GM18873 (cell line): Measurements from ENCODE around the gene ME3.
"Not testable (repeated sequence)": the region's sequence is repeated elsewhere in the genome, so short reads cannot be mapped to it uniquely, and the experiment has no call there.

Source experiments
- ATAC-seq: cut with Tn5 transposase; IDR thresholded peaks from one replicate; pipeline ENCODE4 v1.9.1; 2021; ENCODE audit warnings: mild to moderate bottlenecking, moderate library complexity, moderate number of reproducible peaks; ENCODE audit not compliant: unreplicated experiment, low FRiP score

Gene ME3

GRCh38 chr11:86569109-86569508 is 103.3 kb downstream of the ME3 start:
- no peak for ATAC-seq

- ATAC-seq, result no peak
Measured at GRCh38 chr11:86565801-86566312, 106.6 kb downstream of the ME3 start.

DNA sequence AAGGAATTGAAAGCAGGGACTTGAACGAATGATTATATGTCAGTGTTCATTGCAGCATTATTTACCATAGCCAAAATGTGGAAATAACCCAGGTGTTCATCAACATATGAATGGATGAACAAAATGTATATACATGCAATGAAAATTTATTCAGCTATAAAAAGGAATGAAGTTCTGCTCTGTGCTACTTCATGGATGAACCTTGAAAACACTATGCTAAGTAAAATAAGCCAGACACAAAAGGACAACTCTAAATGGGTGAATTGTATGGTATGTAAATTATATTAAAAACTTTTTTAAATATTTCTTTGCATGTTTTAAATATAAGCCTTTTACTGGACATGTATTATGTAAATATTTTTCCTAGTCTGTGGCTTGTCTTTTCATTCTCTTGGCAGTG is 107.0 kb downstream of the ME3 start:
- ATAC-seq, result no peak

GRCh38 chr11:86562842-86563241 is 109.6 kb downstream of the ME3 start:
- not testable (repeated sequence) for ATAC-seq

DNA sequence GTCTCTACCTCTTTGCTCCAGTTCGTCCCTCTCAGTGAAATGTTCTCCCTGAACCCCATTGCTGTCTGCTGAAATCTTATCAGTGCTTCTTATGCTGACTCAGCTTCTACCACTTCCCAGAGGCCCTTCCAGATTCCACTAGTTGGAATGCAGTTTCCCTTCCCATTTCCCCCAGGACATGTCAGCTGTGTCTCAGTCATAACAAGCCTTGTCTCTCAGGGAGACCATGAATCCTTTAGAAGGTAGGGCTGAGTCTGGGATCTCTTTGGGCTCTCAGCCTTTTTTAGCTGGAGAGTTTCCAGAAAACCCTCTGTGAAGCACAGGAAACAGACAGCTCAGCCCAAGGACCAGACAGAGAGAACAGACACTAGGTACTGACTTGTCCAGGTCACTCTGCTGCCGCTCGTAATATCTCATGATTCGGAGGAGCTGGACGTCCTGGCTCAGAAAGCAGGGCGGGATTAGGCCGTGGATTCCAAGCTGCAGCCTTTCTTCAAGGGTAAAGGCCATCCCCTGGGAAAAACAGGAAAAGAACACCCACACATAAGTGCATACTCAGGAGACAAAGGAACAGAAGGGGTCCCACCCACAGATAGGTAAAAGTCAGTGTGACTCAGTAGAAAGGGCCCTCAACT is 113.0 kb downstream of the ME3 start:
- no peak for ATAC-seq

DNA sequence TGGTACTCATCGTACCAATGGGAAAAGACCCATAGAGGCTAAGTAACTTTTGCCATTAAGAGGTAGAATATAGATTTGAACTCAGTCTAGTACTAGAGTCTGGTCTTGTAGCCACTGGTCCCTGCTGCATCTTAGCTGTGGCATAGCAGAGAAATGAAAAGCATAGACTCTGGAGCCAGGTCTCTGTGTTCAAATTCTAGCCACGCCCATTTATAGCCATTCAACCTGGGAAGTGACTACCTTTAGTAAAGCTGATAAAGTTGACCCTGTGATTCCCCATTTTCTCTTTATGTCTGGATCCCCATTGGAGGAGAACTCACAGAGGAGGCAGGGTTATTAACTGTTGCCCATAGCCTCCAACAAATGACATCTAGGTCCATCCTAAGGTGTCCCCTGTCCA is 113.6 kb downstream of the ME3 start:
- ATAC-seq, result no peak

DNA sequence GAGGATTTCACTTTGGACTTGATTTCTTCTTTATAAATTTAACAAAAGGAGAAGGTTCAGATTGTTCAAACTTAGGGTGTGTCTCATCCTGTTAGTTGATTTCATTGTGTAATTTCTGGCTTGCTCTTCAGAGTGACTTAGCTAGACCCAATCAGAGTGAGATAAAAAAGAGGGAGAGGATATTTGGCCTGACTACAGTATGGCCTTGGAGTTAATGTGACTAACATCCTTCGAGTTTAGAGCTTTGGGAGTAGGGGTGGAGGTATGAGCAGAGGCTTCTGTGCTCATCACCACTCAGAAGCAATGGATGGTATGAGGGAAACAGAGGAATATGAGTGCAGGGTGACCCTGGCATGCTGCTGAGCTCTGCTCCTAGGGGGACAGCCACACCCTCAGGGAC is 114.2 kb downstream of the ME3 start:
- no peak for ATAC-seq

DNA sequence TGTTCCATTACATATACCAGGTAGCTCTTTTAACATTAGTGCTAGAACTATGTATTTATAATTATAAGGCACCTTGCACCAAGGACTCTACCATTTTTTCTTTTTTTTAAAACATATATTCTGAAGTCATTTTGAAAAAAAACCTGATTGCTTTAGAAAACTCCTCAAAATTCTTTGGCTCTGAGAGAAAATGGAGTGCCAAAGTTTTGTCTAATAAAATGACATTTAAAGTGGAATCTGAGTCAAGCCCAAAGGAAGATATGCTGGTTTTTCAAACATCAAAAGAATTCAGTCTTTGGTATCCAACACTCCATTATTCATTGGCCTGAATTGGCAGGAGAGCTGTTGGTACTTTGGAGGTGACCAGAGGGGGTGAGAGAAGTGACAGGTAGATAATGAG is 116.5 kb downstream of the ME3 start:
- ATAC-seq, result no peak

DNA sequence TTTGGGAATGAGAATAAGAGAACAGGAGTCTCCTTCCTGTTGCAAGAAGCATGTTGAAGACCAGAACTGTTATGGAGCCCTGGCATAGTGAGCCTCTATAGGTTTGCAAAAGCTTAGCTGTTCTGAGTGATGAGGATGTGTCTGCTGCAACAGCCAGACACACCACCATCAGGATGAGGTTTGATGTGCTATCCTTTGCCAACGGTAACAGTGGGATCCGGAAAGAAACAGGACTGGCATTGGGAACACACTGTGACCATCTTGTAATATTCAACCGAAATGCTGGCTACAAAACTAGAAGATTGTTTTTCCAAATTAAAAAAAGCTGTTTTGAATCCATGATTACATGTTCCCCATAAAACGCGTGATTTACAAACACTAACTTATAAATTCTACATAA is 117.0 kb downstream of the ME3 start:
- ATAC-seq, result no peak

GRCh38 chr11:86553265-86553664 is 119.2 kb downstream of the ME3 start:
- ATAC-seq, result no peak

DNA sequence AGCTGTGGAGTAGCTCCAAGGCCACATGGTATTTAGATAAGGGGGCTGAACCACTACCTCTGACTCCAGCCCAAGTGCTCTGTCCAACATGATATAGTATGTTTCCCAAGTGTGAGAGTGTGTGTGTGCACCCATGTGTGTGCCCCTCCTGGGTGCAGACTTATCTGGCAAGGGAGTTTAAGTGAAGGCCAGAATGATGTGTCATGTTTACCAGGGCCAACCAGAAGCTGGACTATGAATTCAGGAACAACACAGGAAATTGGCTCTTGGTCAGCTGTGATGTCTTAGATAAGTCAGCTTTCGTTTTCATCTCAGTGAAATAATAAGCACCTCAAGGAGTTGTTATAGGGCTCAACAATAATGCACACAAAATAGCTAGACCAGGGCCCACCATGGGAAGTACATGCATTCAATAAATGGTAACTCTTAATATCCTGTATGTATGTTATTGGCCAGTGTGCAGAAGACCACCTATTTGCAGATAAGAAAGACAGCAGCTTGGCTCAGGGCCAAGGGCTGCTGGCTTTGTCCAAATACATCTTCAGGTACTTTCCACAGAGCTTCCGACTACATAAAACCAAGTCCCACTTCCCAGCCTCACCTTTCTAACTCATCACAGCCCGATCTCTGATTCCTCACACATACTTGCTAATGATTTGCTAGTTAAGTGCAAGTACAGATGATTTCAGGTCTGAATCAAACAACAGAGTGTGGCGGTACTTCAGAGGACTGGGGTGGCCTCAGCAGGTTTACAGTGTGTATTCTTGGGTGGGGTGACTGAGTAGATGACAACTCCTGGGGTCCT is 120.9 kb downstream of the ME3 start:
- no peak for ATAC-seq

DNA sequence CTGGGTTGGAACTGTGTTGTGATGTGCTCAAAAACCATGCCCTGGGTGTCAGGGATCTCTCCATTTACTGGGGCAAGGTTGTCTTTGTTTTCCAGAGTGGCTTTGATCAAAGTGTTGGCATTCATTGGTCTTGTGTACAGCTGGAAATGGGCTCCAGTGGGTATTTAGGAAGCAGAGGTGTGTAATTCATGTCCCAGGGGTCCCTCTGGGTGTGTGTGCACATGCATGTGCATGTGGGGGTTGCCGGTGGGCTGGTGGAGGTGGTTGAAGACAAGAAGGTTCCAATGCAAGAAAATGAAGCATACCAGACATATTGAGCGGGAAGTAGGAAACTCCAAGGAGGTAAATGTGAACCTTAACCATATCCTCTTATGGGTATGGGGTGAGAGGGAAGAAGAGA is 121.7 kb downstream of the ME3 start:
- ATAC-seq, result no peak

GRCh38 chr11:86548271-86548917 is 124.0 kb downstream of the ME3 start:
- ATAC-seq, result no peak

- ATAC-seq, result no peak
Measured at GRCh38 chr11:86547727-86548126, 124.7 kb downstream of the ME3 start.

DNA sequence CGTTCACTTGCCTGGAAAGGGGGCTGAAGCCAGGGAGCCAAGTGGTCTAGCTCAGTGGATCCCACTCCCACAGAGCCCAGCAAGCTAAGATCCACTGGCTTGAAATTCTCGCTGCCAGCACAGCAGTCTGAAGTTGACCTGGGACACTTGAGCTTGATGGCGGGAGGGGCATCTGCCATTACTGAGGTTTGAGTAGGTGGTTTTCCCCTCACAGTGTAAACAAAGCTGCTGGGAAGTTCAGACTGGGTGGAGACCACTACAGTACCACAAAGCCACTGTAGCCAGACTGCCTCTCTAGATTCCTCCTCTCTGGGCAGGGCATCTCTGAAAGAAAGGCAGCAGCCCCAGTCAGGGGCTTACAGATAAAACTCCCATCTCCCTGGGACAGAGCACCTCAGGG is 131.1 kb downstream of the ME3 start:
- ATAC-seq, result not testable (repeated sequence)

GRCh38 chr11:86538223-86538548 is 134.2 kb downstream of the ME3 start:
- ATAC-seq, result no peak

- no peak for ATAC-seq
Measured at GRCh38 chr11:86537541-86538222, 134.7 kb downstream of the ME3 start.

DNA sequence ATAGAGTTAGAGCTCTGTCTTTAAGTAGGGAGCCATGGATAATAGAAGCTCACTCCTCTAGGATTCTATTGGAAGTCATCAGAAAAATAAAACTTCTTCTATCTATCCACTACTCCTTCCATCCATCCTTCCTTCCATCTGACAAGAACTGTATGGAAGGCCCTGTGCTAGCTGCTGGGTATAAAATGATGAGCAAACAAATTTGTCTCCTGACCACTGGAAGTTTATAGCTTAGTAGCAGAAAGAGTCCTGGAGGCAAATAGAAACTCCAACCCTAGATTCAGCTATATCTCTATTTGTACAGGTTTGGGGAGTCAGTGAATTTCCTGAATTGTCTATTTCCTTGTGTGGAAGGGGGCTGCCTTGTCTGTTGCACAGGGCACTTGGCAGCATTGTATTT is 136.6 kb downstream of the ME3 start:
- ATAC-seq, result no peak

DNA sequence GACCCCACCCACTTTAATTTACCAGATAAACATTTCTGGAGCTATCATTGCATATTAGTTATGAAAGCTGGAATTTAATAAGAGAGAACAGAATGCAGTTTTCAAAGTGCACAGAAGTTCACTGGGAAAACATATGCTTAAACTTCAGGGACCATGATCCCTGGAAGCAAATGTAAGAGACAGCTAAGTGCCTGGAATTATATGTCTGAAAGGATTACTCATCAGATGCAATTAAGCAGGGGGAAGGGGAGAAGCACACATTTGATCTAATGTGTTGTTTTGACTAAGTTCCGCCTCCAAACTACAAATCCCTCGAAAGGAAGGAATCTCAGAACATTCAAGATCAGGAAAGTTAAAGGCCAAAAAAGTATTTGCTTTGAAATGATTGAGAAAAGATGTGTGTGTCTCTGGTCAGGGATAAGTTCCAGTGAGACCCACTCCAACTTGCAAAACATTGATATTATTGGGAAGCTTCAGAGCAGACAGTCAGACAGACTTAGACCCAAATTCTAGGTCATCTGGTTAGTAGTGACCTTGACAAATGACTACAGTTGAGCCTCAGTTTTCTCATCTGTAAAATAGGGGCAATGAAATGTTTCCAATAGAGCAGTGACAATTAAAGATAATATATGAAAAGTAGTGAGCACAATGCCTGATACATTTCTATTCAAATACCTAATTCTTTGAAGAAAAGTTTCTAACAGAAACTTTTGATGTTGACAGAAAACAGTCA is 147.6 kb downstream of the ME3 start:
- ATAC-seq, result no peak
